Stimulated activated CD4-positive, alpha-beta T cell treated with anti-CD3 and anti-CD28 coated beads, Interleukin-12 subunit alpha, Interleukin-12 subunit beta, amount 100 ng/mL, for 4 hours (primary cell): ENCODE measurements around the gene FBXL17.

Experiments
- DNase-seq: peaks from one replicate; pipeline ENCODE4 v3.0.0-alpha.2; 2020

Gene FBXL17

GRCh38 chr5:107980923-107981692 lies 400.8 kb downstream of the FBXL17 start:
- no peak for DNase-seq

GRCh38 chr5:107979900-107980299 lies 402.0 kb downstream of the FBXL17 start:
- DNase-seq, result no peak

GRCh38 chr5:107979291-107979690 lies 402.6 kb downstream of the FBXL17 start:
- DNase-seq, result no peak

GRCh38 chr5:107977550-107978071 lies 404.3 kb downstream of the FBXL17 start:
- DNase-seq, result no peak

- DNase-seq, result no peak
Measured at GRCh38 chr5:107975568-107975967, 406.3 kb downstream of the FBXL17 start.

GRCh38 chr5:107971846-107972245 lies 410.1 kb downstream of the FBXL17 start:
- no peak for DNase-seq

- no peak for DNase-seq
Measured at GRCh38 chr5:107969847-107970246, 412.1 kb downstream of the FBXL17 start.

GRCh38 chr5:107968998-107969397 lies 412.9 kb downstream of the FBXL17 start:
- no peak for DNase-seq

GRCh38 chr5:107968406-107968843 lies 413.5 kb downstream of the FBXL17 start:
- DNase-seq, result no peak

GRCh38 chr5:107966201-107966600 lies 415.7 kb downstream of the FBXL17 start:
- no peak for DNase-seq

GRCh38 chr5:107964722-107965121 lies 417.2 kb downstream of the FBXL17 start:
- DNase-seq, result no peak

GRCh38 chr5:107959573-107960279 lies 422.2 kb downstream of the FBXL17 start:
- DNase-seq, result no peak

GRCh38 chr5:107958861-107959260 lies 423.0 kb downstream of the FBXL17 start:
- DNase-seq, result no peak

- DNase-seq, result no peak
Measured at GRCh38 chr5:107958432-107958831, 423.5 kb downstream of the FBXL17 start.

GRCh38 chr5:107957051-107957450 lies 424.8 kb downstream of the FBXL17 start:
- DNase-seq, result no peak

- no peak for DNase-seq
Measured at GRCh38 chr5:107955321-107955720, 426.6 kb downstream of the FBXL17 start.

GRCh38 chr5:107954254-107954653 lies 427.6 kb downstream of the FBXL17 start:
- no peak for DNase-seq

GRCh38 chr5:107952450-107952849 lies 429.4 kb downstream of the FBXL17 start:
- DNase-seq, result no peak

GRCh38 chr5:107951309-107951708 lies 430.6 kb downstream of the FBXL17 start:
- no peak for DNase-seq

GRCh38 chr5:107950776-107951175 lies 431.1 kb downstream of the FBXL17 start:
- DNase-seq, result no peak

GRCh38 chr5:107949688-107950341 lies 432.1 kb downstream of the FBXL17 start:
- no peak for DNase-seq

- DNase-seq, result no peak
Measured at GRCh38 chr5:107948377-107948776, 433.5 kb downstream of the FBXL17 start.

GRCh38 chr5:107945061-107945460 lies 436.8 kb downstream of the FBXL17 start:
- no peak for DNase-seq

GRCh38 chr5:107943923-107944322 lies 438.0 kb downstream of the FBXL17 start:
- no peak for DNase-seq
